Left colon (tissue), 2 donors: ENCODE measurements around the gene ACHE. TPM values are rescaled to one million over a fixed set of nuclear protein-coding genes. Genes with fewer than 3 reads are reported as not detected.
A peak's percentile ranks its signal among the peaks of the same experiment; 100 is the strongest.
"Not testable (repeated sequence)": the region's sequence is repeated elsewhere in the genome, so short reads cannot be mapped to it uniquely, and the experiment has no call there.

Experiments
- ATAC-seq: fragments of 200-7000 bp; cut with Tn5 transposase; one replicate; pipeline ENCODE4 v1.9.1; 2020; ENCODE audit warnings: mild to moderate bottlenecking, moderate library complexity
- DNase-seq, 2 donors: peaks; one replicate each; pipeline ENCODE4 v3.0.0-alpha.2; 2020
- intact Hi-C, 2 donors: fragments of 100-400 bp; cut with DNase I in 1 of 2; cut with micrococcal nuclease in 1 of 2; formaldehyde crosslinking; loops; one replicate each; pipeline versions ENCODE4 v1.11.2 to v1.14.0; 2022; cut with DNase I, micrococcal nuclease
- long read RNA-seq: library from polyadenylated mRNA; unstranded; transcript quantifications from one replicate; pipeline ENCODE4 v2.0.0, GENCODE V29; 2021
- total RNA-seq, 2 donors: library from RNA; stranded (reverse); fragmentation: NEBNext Ultra II Directional; extraction: Animal tissue kit (Norgen Biotek cat#: 25700); gene quantifications; one replicate each; pipeline ENCODE4 v1.2.1, GENCODE V29; 2021
- donor health status: DM: no; HTN: no; CAD: no.
- donor health status: DM: yes; HTN: yes; CAD: no.

Gene ACHE
- total RNA-seq, result 10 to 100 TPM; 18.4 to 29.2 TPM
- long read RNA-seq, partial matches to known transcripts, result 0 of 9 reads
- long read RNA-seq, other reads (novel, unspliced or antisense), result 7 of 9 reads

- intact Hi-C loops, result loop anchor here in 1 of 2 donors (10.0 kb wide), 1 partner anchor 169 kb away; no protein-coding TSS in a partner anchor
- ATAC-seq (peak; percentile 15), DNase-seq (no peak)
Measured at GRCh38 chr7:100895701-100895955, at the start of gene ACHE. ACHE (minus strand) TSS chr7:100895888; CDS start chr7:100894232, 1,656 bp downstream.

GRCh38 chr7:100944138-100944537, 48.5 kb upstream of the ACHE start:
- intact Hi-C loops, result no loop called here
- DNase-seq (no peak), ATAC-seq (no peak)

GRCh38 chr7:100943693-100944092, 48.0 kb upstream of the ACHE start:
- no peak for ATAC-seq
- intact Hi-C loops, result no loop called here

DNA sequence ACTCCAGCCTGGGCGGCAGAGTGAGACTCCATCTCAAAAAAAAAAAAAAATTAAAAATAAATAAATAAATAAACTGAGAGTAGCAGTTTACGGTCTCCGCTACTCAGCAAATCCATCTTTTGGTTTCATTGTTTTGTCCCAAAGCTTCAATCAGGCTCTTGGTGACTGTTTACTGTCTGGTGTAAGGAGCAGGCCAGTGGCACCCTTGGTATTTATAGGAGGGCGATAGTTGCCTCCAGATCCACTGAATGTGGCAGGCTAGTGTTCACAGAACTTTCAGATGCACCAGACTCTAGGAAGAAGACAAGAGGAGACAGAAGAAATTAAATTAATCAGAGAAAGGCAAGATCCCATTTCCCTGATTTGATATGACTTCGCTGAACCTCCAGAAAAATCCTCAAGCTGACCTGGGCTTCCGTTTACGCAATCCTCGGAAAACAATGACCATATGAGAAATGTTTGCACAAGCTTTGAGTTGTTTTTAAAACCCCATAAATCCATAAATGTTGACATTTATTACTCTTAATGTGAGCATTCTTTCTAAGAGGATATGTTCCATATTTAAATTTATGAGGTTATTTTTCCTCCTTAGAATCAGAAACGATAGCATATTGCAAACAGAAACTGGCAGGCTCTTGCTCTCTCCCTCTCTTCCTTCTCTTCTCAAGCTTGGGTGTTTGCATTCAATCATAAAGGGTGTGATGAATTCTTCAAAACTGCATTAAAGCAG, 46.5 kb upstream of the ACHE start:
- intact Hi-C loops, result no loop called here
- peak; percentile 89 for ATAC-seq
- peak in 1 of 2 donors; percentile 13 for DNase-seq

More at GRCh38 chr7:100943693-100944092, 48.0 kb upstream of the ACHE start:
- DNase-seq, result no peak

DNA sequence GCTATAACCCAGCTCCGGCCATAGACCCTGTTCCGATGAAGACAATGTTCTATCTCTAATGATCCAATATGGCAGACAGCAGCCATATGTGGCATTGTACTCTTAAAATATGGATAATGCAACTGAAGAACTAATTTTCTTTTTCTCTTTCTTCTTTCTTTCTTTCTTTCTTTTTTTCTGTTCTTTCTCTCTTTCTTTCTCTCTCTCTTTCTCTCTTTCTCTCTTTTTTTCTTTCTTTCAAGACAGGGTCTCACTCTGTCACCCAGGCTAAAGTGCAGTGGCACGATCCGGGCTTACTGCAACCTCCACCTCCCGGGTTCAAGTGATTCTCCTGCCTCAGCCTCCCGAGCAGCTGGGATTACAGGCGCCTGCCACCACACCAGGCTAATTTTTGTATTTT, 40.5 kb upstream of the ACHE start:
- DNase-seq, ATAC-seq, intact Hi-C loops: not testable (repeated sequence)

- intact Hi-C loops, ATAC-seq, DNase-seq: not testable (repeated sequence)
Measured at GRCh38 chr7:100935381-100935780, 39.7 kb upstream of the ACHE start.

DNA sequence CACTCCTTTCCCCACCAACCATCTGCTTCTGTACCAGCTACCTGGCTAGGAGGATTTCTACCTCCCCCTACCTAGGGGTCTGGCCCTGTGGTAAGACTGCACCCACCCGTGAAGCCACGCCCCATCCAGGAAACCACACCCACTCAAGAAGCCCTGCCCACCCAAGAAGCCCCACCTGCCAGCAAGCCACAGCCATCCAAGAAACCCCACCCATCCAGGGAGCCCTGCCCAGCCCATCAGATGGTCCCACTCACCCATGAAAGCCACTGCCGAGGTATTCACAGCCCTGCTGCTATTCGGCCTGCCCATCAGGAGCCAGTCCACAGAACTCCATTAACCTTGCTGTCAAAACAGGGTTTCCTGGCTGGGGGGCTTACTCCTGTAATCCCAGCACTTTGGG, 38.0 kb upstream of the ACHE start:
- ATAC-seq, result no peak
- intact Hi-C loops, result no loop called here
- DNase-seq, result no peak

DNA sequence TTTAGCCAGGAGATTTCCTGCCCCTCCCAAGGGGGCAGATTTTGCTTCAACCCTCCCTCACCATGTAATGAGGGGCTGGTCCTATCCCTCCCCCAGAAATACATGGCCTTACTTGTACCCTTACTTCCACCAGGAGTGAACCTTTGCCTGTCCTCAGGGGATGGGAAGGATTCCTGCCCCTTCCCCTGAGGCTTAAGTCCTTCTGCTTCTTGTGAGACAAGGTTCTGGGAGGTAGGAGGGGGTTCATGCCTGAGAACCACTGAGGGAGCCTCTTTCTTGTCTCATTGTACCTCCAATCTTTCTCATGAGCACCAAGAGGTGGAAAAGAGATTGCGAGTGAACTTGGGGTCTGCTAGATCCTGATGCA, 34.1 kb upstream of the ACHE start:
- ATAC-seq (no peak), DNase-seq (no peak)

GRCh38 chr7:100923616-100924015, 27.9 kb upstream of the ACHE start:
- DNase-seq, ATAC-seq, intact Hi-C loops: not testable (repeated sequence)

More for the DNA sequence above, 34.1 kb upstream of the ACHE start:
- intact Hi-C loops, result no loop called here

GRCh38 chr7:100921039-100921438, 25.4 kb upstream of the ACHE start:
- intact Hi-C loops, result no loop called here
- ATAC-seq (no peak), DNase-seq (no peak)

DNA sequence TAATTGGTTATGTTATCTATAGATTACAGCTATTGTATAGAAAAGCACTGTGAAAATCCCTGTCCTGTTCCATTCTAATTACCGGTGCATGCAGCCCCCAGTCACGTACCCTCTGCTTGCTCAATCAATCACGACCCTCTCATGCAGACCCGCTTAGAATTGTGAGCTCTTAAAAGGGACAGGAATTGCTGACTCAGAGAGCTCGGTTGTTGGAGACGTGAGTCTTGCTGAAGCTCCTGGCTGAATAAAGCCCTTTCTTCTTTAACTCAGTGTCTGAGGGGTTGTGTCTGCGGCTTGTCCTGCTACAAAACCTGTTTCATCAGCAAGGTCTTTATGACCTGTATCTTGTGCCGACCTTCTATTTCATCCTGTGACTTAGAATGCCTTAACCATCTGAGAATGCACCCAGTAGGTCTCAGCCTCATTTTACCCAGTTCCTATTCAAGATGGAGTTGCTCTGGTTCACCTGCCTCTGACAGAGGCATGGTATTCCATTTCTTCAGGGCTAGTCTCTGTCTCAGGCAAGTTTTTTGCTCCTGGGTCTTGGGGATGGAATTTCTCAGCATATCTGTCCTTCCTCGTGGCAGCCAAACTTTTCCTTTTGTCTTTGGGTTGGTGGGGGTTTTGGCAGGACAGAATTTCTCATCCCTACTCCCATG, 24.2 kb upstream of the ACHE start:
- intact Hi-C loops, ATAC-seq, DNase-seq: not testable (repeated sequence)

DNA sequence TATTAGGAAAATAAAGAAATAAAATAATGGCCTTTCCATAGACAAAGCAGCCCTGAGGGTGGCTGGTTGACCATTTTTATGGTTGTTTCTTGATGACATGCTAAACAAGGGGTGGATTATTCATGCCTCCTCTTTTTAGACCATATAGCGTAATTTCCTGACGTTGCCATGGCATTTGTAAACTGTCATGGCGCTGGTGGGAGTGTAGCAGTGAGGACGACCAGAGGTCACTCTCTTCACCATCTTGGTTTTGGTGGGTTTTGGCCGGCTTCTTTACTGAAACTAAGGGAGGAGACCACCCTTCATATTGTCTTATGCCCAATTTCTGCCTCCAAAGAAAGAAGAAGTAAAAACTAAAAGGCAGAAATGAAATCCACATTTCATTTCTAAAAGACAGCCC, 23.6 kb upstream of the ACHE start:
- DNase-seq, ATAC-seq, intact Hi-C loops: not testable (repeated sequence)

DNA sequence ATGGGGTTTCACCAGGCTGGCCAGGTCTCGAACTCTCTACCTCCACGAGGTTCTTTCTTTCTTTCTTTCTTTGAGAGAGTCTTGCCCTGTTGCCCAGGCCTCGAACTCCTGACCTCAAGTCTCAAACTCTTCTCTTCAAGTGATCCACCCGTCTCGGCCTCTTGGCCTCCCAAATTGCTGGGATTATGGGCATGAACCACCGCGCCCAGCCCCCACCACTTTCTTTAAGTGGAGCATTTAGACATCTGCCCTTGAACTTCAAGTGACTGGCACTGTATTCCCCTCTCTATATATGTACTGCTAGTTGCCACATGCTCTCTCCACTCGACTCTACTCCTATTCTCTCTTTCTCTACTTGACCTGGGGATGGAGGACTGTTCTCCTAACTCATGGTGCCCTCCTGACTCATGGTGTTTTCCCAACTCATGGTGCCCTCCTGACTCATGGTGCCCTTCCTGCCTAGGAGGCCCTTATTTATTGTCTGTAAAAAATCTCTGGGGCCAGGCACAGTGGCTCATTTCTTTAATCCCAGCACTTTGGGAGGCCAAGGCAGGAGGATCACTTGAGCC, 19.3 kb upstream of the ACHE start:
- ATAC-seq (no peak), DNase-seq (no peak)
- intact Hi-C loops, result no loop called here

- DNase-seq, result no peak
- intact Hi-C loops, result no loop called here
- ATAC-seq, result no peak
Measured at GRCh38 chr7:100914208-100914878, 18.7 kb upstream of the ACHE start.

DNA sequence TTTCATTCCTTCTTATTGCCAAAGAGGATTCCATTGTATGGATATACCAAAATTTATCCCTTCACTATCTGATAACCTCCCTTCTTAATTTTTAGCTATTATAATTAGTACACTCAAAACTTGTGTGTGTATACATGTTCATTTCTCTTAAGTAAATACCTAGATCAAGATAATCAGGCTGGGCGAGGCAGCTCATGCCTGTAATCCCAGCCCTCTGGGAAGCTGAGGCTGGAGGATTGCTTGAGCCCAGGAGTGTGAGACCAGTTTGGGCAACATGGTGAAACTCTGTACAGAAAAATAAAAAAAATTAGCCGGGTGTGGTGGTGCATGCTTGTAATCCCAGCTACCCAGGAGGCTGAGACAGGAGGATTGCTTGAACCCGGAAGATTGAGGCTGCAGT, 15.8 kb upstream of the ACHE start:
- ATAC-seq (peak; percentile 60), DNase-seq (no peak)
- intact Hi-C loops, result no loop called here

GRCh38 chr7:100910443-100910842, 14.8 kb upstream of the ACHE start:
- ATAC-seq, result peak; percentile 78
- intact Hi-C loops, result not testable (repeated sequence)
- DNase-seq, result peak; percentile 48 to 56

- intact Hi-C loops, result no loop called here
- ATAC-seq (no peak), DNase-seq (no peak)
Measured at GRCh38 chr7:100908512-100908911, 12.8 kb upstream of the ACHE start.

DNA sequence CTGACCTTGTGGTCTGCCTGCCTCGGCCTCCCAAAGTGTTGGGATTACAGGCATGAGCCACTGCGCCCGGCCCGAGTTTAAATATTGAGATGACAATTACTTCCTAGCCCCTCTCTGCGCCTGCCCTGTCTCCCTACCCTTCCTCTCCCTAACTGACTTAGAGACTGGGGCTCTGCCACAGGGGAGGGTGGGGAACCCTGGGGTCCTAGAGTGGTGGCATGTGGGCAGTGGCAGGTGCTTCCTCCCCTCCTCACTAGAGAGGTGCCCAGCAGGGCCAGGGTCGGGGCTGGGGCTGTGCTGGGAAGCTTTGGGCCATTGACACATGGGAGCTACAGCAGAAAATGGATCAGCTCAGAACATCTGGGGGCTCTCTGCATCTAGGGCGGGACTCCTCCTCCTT, 7.0 kb upstream of the ACHE start:
- intact Hi-C loops, result loop anchor here in 1 of 2 donors (5.0 kb wide), 1 partner anchor 155 kb away; no protein-coding TSS in a partner anchor
- ATAC-seq, result no peak
- no peak for DNase-seq

GRCh38 chr7:100901921-100902332, 6.2 kb upstream of the ACHE start:
- ATAC-seq (peak; percentile 81), DNase-seq (peak; percentile 57 to 71)
- intact Hi-C loops, result loop anchor here in 1 of 2 donors (5.0 kb wide), 1 partner anchor 155 kb away; no protein-coding TSS in a partner anchor
